ENCODE measurements around the gene GALK1. TPM values are rescaled to one million over a fixed set of nuclear protein-coding genes. Genes with fewer than 3 reads are reported as not detected.

Gene GALK1
- total RNA-seq, 1 experiment from 2014 or later, result 36.7 TPM

DNA sequence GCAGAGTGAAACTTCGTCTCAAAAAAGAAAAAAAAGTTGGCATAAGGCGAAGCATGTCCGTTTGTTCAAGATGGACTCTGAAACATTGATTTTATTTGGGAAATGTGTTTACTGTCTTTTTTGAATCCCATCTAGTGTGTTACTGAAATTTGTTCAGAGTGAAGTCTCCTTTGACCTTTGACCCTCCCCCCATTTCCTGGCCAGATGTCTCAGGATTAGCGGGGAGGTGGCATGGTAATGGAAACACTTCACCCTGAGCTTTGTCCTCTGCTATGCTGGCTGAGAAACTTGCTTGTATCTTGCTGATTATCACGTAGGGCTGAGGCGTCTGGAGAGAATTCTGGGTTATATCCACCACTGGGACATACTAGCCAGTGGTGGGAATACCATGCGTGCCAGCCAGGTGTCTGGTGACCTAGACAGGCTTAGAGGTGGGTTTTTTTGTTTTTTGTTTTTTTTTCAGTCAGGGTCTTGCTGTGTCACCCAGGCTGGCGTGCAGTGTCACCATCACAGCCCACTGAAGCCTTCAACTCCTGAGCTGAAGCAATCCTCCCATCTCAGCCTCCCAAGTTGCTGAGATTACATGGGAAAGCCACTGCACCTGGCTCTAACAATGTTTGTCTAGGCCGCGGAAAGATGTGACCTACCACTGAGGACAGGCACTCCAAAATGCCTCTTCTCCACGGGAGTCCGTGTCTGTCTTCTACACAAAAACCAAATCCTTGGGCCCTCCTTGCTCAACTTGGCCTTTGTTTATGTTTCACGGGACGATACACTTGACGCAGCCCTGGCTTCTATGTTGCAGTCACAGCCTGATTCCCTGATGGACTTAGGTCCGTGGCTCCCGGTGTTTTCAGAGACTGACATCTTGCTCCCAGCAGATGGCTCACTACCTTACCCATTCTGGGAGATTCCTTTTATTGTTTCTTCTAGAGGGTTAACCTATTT lies 6.6 kb upstream of the GALK1 start:
- H3K4me1 Mint-ChIP-seq, result peaks cover 13 to 23% of the 10 kb centered on the region in 2 experiments
- no peak overlapping the region for H2BK120ac ChIP-seq (ENCODE audit: low read depth, low read length, poor library complexity, severe bottlenecking)
- no peaks in the 10 kb centered on the region for H3K79me1 ChIP-seq (ENCODE audit: insufficient read depth, low read depth, low read length, poor library complexity, severe bottlenecking)
- H3T11ph ChIP-seq (ENCODE audit: low read length), result no peak overlapping the region
- H3K4me3 Mint-ChIP-seq, result peak overlapping the region in 1 of 2 experiments; percentile 9; a peak in 1 of 5 replicates
- no peak overlapping the region for H3K14ac ChIP-seq (ENCODE audit: insufficient read depth, low read length)
- peak; percentile 32 for DNase-seq
- no peaks in the 10 kb centered on the region for H3K79me2 ChIP-seq (ENCODE audit: insufficient read depth, low read length)
- H4K20me1 ChIP-seq (ENCODE audit: control insufficient read depth, insufficient read depth, insufficient read length), result no peaks in the 10 kb centered on the region
- H3K4me1 ChIP-seq (ENCODE audit: insufficient read depth, low read length), result no peaks in the 10 kb centered on the region
- TF ChIP-seq CTCF (conservative IDR thresholded peaks at IDR 0.05), result no peak
- H2AK5ac ChIP-seq (ENCODE audit: insufficient read length, low read length), result no peak overlapping the region
- H3K18ac ChIP-seq (ENCODE audit: insufficient read length, low read depth, low read length), result no peak overlapping the region
- no peak overlapping the region for H3K56ac ChIP-seq (ENCODE audit: insufficient read length, low read depth, low read length)
- H2BK15ac ChIP-seq (ENCODE audit: low read depth, low read length), result no peak overlapping the region
- H3K4me2 ChIP-seq (ENCODE audit: insufficient read depth, insufficient read length, low read length), result no peak overlapping the region
- no peak overlapping the region for H2BK20ac ChIP-seq (ENCODE audit: low read depth, low read length, poor library complexity, severe bottlenecking)
- no peak overlapping the region for H3K9ac ChIP-seq (ENCODE audit: extremely low read depth, insufficient read length, low read length)
- H3K4ac ChIP-seq (ENCODE audit: low read depth, low read length), result no peak overlapping the region
- H3K27me3 Mint-ChIP-seq (ENCODE audit: low read depth), result peaks cover 2% of the 10 kb centered on the region; the same call in 1 of the 2 replicates
- no peak overlapping the region for H4K5ac ChIP-seq (ENCODE audit: insufficient read length, low read depth, low read length)
- H3K27ac ChIP-seq (ENCODE audit: insufficient read length, low read depth, low read length), result no peak overlapping the region
- H3K9me3 ChIP-seq (ENCODE audit: control insufficient read depth, low read depth, low read length), result no peaks in the 10 kb centered on the region
- H3K27ac Mint-ChIP-seq, result peak overlapping the region; percentile 9 to 53 (median 34); a peak in 2 of 7 replicates
- H3K23me2 ChIP-seq (ENCODE audit: insufficient read length, low read depth, low read length, poor library complexity, severe bottlenecking), result no peaks in the 10 kb centered on the region
- H4K91ac ChIP-seq (ENCODE audit: insufficient read length, low read depth, low read length), result no peak overlapping the region
- no peak overlapping the region for H2BK5ac ChIP-seq (ENCODE audit: insufficient read length, low read length)
- H3K23ac ChIP-seq (ENCODE audit: insufficient read length, low read depth, low read length), result no peak overlapping the region
- no peaks in the 10 kb centered on the region for H3K27me3 ChIP-seq (ENCODE audit: insufficient read depth, low read length)
- no peak overlapping the region for H2AFZ ChIP-seq (ENCODE audit: low read length)
- H3K36me3 Mint-ChIP-seq (ENCODE audit: insufficient read depth in 1 of 3, low read depth in 3 of 3), result peaks cover 0 to 7% (median 6%) of the 10 kb centered on the region in 3 experiments; a peak in 5 of 7 replicates
- no CpG with 5 or more reads among the region's 17 CpGs for WGBS (ENCODE audit: extremely low coverage, insufficient read length, low lambda C conversion rate)
- H2BK12ac ChIP-seq (ENCODE audit: insufficient read length, low read depth, low read length), result no peak overlapping the region
- no peaks in the 10 kb centered on the region for H3K9me3 Mint-ChIP-seq
- no peak overlapping the region for H4K8ac ChIP-seq (replicated peaks; ENCODE audit: insufficient read length, low read depth, low read length)
